H1 (cell line): ENCODE measurements around the gene PHACTR1. TPM values are rescaled to one million over a fixed set of nuclear protein-coding genes. Genes with fewer than 3 reads are reported as not detected.

Experiments used
- CTCF ChIA-PET: fragments of 300-600 bp; sonication (Branson Sonifier 250); formaldehyde crosslinking; loops from one replicate; lab custom pipeline; 2021; ENCODE audit not compliant: partially characterized antibody; lab: Charles Lee
- POLR2A ChIA-PET: fragments of 300-600 bp; sonication (Branson Sonifier 250); formaldehyde crosslinking; loops from one replicate; lab custom pipeline; 2021; ENCODE audit warnings: inconsistent platforms; ENCODE audit not compliant: partially characterized antibody; lab: Charles Lee
- DNase-seq, 2 experiments: peaks; one replicate each; pipeline versions ENCODE4 v3.0.0 to v3.0.0-alpha.2; 2010 to 2022; ENCODE audit warnings: low spot score in 2 of 2, low read depth in 1 of 2, mixed read lengths in 1 of 2
- FAIRE-seq: peaks from 2 replicates; lab custom pipeline; 2011; peaks lifted over from hg19 to GRCh38; lab: Jason Lieb, UNC
- H2AFZ ChIP-seq: 2 replicates; pipeline ENCODE4 v1.8.1; 2012; ENCODE audit warnings: low read length, inconsistent platforms
- H2AK5ac ChIP-seq: 2 replicates; pipeline ENCODE4 v1.6.1; 2013; ENCODE audit warnings: low read depth, low read length
- H2BK120ac ChIP-seq: replicated peaks from 2 replicates; pipeline ENCODE3; 2013; ENCODE audit warnings: low read depth, low read length, inconsistent platforms
- H2BK12ac ChIP-seq: 2 replicates; pipeline ENCODE4 v1.6.1; 2013; ENCODE audit warnings: low read depth, low read length
- H2BK15ac ChIP-seq: 2 replicates; pipeline ENCODE4 v1.6.1; 2013; ENCODE audit warnings: low read length
- H2BK20ac ChIP-seq: 2 replicates; pipeline ENCODE4 v1.6.1; 2013; ENCODE audit warnings: low read length
- H2BK5ac ChIP-seq: 2 replicates; pipeline ENCODE4 v1.6.1; 2013; ENCODE audit warnings: low read depth, low read length
- H3K14ac ChIP-seq: 2 replicates; pipeline ENCODE4 v1.6.1; 2013; ENCODE audit warnings: inconsistent platforms; ENCODE audit not compliant: insufficient read length
- H3K18ac ChIP-seq: 2 replicates; pipeline ENCODE4 v1.6.1; 2013; ENCODE audit warnings: low read length; ENCODE audit errors: extremely low read depth
- H3K23ac ChIP-seq: 2 replicates; pipeline ENCODE4 v1.6.1; 2013; ENCODE audit warnings: inconsistent platforms; ENCODE audit not compliant: insufficient read length
- H3K23me2 ChIP-seq: 2 replicates; pipeline ENCODE4 v1.6.1; 2013; ENCODE audit warnings: low read depth, low read length
- H3K27ac ChIP-seq: 2 replicates; pipeline ENCODE4 v1.6.1; 2011; ENCODE audit warnings: low read depth, low read length, inconsistent platforms
- H3K27me3 ChIP-seq, 4 experiments: replicated peaks in 1 of 4; 1 replicate in 1 of 4; 2 replicates in 3 of 4; pipeline versions ENCODE4 v1.6.1 to v1.8.1; 2011 to 2013; ENCODE audit warnings: low read length in 3 of 4, mild to moderate bottlenecking in 3 of 4, inconsistent platforms in 2 of 4, mixed read lengths in 2 of 4, moderate library complexity in 1 of 4; ENCODE audit not compliant: control insufficient read depth in 3 of 4, insufficient read depth in 3 of 4; ENCODE audit errors: extremely low read depth in 1 of 4
- H3K36me3 ChIP-seq, 4 experiments: 2 replicates each; pipeline versions ENCODE4 v1.6.1 to v1.8.1; 2011 to 2013; ENCODE audit warnings: mild to moderate bottlenecking in 4 of 4, low read length in 3 of 4, moderate library complexity in 2 of 4, control low read depth in 1 of 4, inconsistent platforms in 1 of 4; ENCODE audit not compliant: insufficient read depth in 4 of 4, control insufficient read depth in 2 of 4
- H3K4ac ChIP-seq: replicated peaks from 2 replicates; pipeline ENCODE3; 2013; ENCODE audit warnings: low read length, low read depth, mixed read lengths, inconsistent platforms; ENCODE audit not compliant: insufficient read length
- H3K4me1 ChIP-seq, 4 experiments: replicated peaks in 1 of 4; 1 replicate in 1 of 4; 2 replicates in 3 of 4; pipeline versions ENCODE4 v1.6.1 to v1.8.1; 2011 to 2013; ENCODE audit warnings: low read length in 3 of 4, inconsistent platforms in 2 of 4, mixed read lengths in 1 of 4; ENCODE audit not compliant: insufficient read depth in 4 of 4, control insufficient read depth in 3 of 4
- H3K4me2 ChIP-seq, 2 experiments: 2 replicates each; pipeline versions ENCODE4 v1.6.1 to v1.8.1; 2011 to 2013; ENCODE audit warnings: low read depth in 2 of 2, low read length in 2 of 2, control low read depth in 1 of 2, inconsistent platforms in 1 of 2, mild to moderate bottlenecking in 1 of 2; ENCODE audit not compliant: insufficient read depth in 1 of 2
- H3K4me3 ChIP-seq, 4 experiments: fragments of 200-600, 300-600 bp in 1 of 4; sonication (generic), shearing (Covaris generic), sonication (Bioruptor Twin) in 1 of 4; 2 replicates each; pipeline versions ENCODE4 v1.5.1 to v1.8.1; 2011 to 2016; ENCODE audit warnings: low read length in 4 of 4, low read depth in 3 of 4, control low read depth in 2 of 4, inconsistent platforms in 2 of 4, mild to moderate bottlenecking in 2 of 4, mixed read lengths in 1 of 4, moderate library complexity in 1 of 4; ENCODE audit not compliant: insufficient read depth in 2 of 4; ENCODE audit errors: extremely low read depth in 1 of 4
- H3K56ac ChIP-seq: replicated peaks from 2 replicates; pipeline ENCODE3; 2013; ENCODE audit warnings: low read depth, mild to moderate bottlenecking, mixed read lengths, low read length, inconsistent platforms; ENCODE audit not compliant: insufficient read length
- H3K79me1 ChIP-seq: 2 replicates; pipeline ENCODE4 v1.6.1; 2013; ENCODE audit warnings: low read depth, low read length, control low read depth
- H3K79me2 ChIP-seq, 2 experiments: 2 replicates each; pipeline versions ENCODE4 v1.6.1 to v1.8.1; 2012 to 2013; ENCODE audit warnings: low read length in 2 of 2, mild to moderate bottlenecking in 2 of 2, inconsistent platforms in 1 of 2; ENCODE audit not compliant: insufficient read depth in 2 of 2, control insufficient read depth in 1 of 2
- H3K9ac ChIP-seq, 4 experiments: replicated peaks in 1 of 4; 1 replicate in 1 of 4; 2 replicates in 3 of 4; pipeline versions ENCODE4 v1.6.1 to v1.8.1; 2011 to 2013; ENCODE audit warnings: low read depth in 3 of 4, low read length in 3 of 4, control low read depth in 2 of 4, mild to moderate bottlenecking in 2 of 4, moderate library complexity in 2 of 4, inconsistent platforms in 1 of 4; ENCODE audit errors: extremely low read depth in 1 of 4
- H3K9me3 ChIP-seq, 2 experiments: 2 replicates each; pipeline versions ENCODE4 v1.6.1 to v1.8.1; 2012 to 2013; ENCODE audit warnings: mild to moderate bottlenecking in 2 of 2, moderate library complexity in 2 of 2, control low read depth in 1 of 2, inconsistent platforms in 1 of 2, low read depth in 1 of 2, low read length in 1 of 2, mixed read lengths in 1 of 2; ENCODE audit not compliant: insufficient read depth in 2 of 2
- H4K20me1 ChIP-seq, 2 experiments: replicated peaks in 1 of 2; 2 replicates each; pipeline versions ENCODE3 to v1.8.1; 2011 to 2013; ENCODE audit warnings: inconsistent platforms in 2 of 2, low read length in 2 of 2, mild to moderate bottlenecking in 1 of 2; ENCODE audit not compliant: insufficient read depth in 2 of 2, control insufficient read depth in 1 of 2
- H4K5ac ChIP-seq: 2 replicates; pipeline ENCODE4 v1.6.1; 2013; ENCODE audit warnings: low read length, low read depth, mixed read lengths, inconsistent platforms; ENCODE audit not compliant: insufficient read length
- H4K8ac ChIP-seq: 2 replicates; pipeline ENCODE4 v1.8.0; 2013; ENCODE audit warnings: mild to moderate bottlenecking, moderate library complexity, low read length, inconsistent platforms; ENCODE audit not compliant: insufficient read depth; ENCODE audit errors: extremely low read depth
- H4K91ac ChIP-seq: replicated peaks from 2 replicates; pipeline ENCODE3; 2013; ENCODE audit warnings: low read length, mixed read lengths, inconsistent platforms; ENCODE audit not compliant: insufficient read length
- CEBPB ChIP-seq: IDR thresholded peaks from 2 replicates; pipeline ENCODE4 v1.6.1; 2012; ENCODE audit warnings: low read depth, low read length
- GTF2F1 ChIP-seq: IDR thresholded peaks from 2 replicates; pipeline ENCODE4 v1.6.1; 2012; ENCODE audit warnings: low read depth, low read length, improper control_type of control experiment, borderline replicate concordance
- JUN ChIP-seq: IDR thresholded peaks from 2 replicates; pipeline ENCODE4 v1.6.1; 2011; ENCODE audit warnings: low read depth, mild to moderate bottlenecking, improper control_type of control experiment, low read length
- JUND ChIP-seq: IDR thresholded peaks from 2 replicates; pipeline ENCODE4 v1.6.1; 2011; ENCODE audit warnings: mild to moderate bottlenecking, improper control_type of control experiment, low read length
- MAFK ChIP-seq: IDR thresholded peaks from 2 replicates; pipeline ENCODE4 v1.6.1; 2012; ENCODE audit warnings: low read depth, mild to moderate bottlenecking, improper control_type of control experiment, low read length
- MAX ChIP-seq: IDR thresholded peaks from 2 replicates; pipeline ENCODE4 v1.6.1; 2012; ENCODE audit warnings: inconsistent platforms
- POLR2A ChIP-seq, 2 experiments: IDR thresholded peaks; 1 replicate in 1 of 2; 2 replicates in 1 of 2; pipeline ENCODE4 v1.6.1; 2011; ENCODE audit warnings: low read depth in 2 of 2, low read length in 2 of 2, mild to moderate bottlenecking in 2 of 2; ENCODE audit errors: control extremely low read depth in 1 of 2
- POLR2AphosphoS5 ChIP-seq: IDR thresholded peaks from 2 replicates; pipeline ENCODE4 v1.6.1; 2011; ENCODE audit warnings: low read depth, low read length
- POU5F1 ChIP-seq: IDR thresholded peaks from 2 replicates; pipeline ENCODE4 v1.6.1; 2011; ENCODE audit warnings: low read depth, mild to moderate bottlenecking, low read length, moderate library complexity
- RBBP5 ChIP-seq: IDR thresholded peaks from 2 replicates; pipeline ENCODE4 v1.7.1; 2012; ENCODE audit warnings: low read depth, mild to moderate bottlenecking, inconsistent platforms, low read length, moderate library complexity, borderline replicate concordance
- RNF2 ChIP-seq: fragments of 200-900, 300-1000 bp; sonication (generic); IDR thresholded peaks from 2 replicates; pipeline ENCODE4 v1.7.1; 2016; ENCODE audit warnings: borderline replicate concordance, low read depth, mild to moderate bottlenecking, antibody characterized with exemption, low read length; ENCODE audit not compliant: poor library complexity, severe bottlenecking; ENCODE audit errors: missing control alignments
- RXRA ChIP-seq: IDR thresholded peaks from 2 replicates; pipeline ENCODE4 v1.6.1; 2011; ENCODE audit warnings: low read depth, mild to moderate bottlenecking, low read length, moderate library complexity; ENCODE audit not compliant: insufficient read depth
- WGBS, 2 experiments: shearing (Covaris generic) in 1 of 2; methylation state at CpG; one replicate each; pipeline versions ENCODE4 v1.1.6 to v1.1.7; 2013 to 2015; ENCODE audit warnings: low lambda C conversion rate in 2 of 2, mixed read lengths in 2 of 2, inconsistent platforms in 1 of 2, low coverage in 1 of 2, missing lambda C conversion rate in 1 of 2; ENCODE audit not compliant: insufficient replicate concordance in 2 of 2, insufficient coverage in 1 of 2, insufficient read length in 1 of 2; ENCODE audit errors: extremely low coverage in 1 of 2, missing lambda C conversion rate in 1 of 2; 5-methylcytosine and 5-hydroxymethylcytosine counted together
- polyA plus RNA-seq, 7 experiments: library from polyadenylated mRNA; depleted of rRNA in 3 of 7; stranded (reverse) in 5 of 7; unstranded in 2 of 7; fragments of >200 nt in 5 of 7; fragments of 200-250 nt in 2 of 7; gene quantifications; 1 replicate in 5 of 7; 2 replicates in 1 of 7; 4 replicates in 1 of 7; pipeline versions ENCODE4 v1.2.1 to v1.2.3, GENCODE V29; 2011 to 2013; ENCODE audit warnings: missing spikeins in 2 of 7, mixed read lengths in 2 of 7
- total RNA-seq: library from RNA; stranded (reverse); fragmentation: NEBNext Ultra II Directional; extraction: Animal tissue kit (Norgen Biotek cat#: 25700); gene quantifications from 2 replicates; pipeline ENCODE4 v1.2.1, GENCODE V29; 2021

The PHACTR1 gene
- total and polyA plus RNA-seq, 2 of the 8 experiments (the other 6 are each of a cell fraction or from before 2014, with no cell fraction given), result 3.9 to 17.1 TPM

- no peak overlapping the region for H2AFZ ChIP-seq
- no peak overlapping the region for H2BK12ac ChIP-seq
- no peak overlapping the region for H2BK20ac ChIP-seq
- no peak overlapping the region for H2BK15ac ChIP-seq
- H3K4me1 ChIP-seq, result peaks cover 0 to 4% (median 0%) of the 10 kb centered on the region in 4 experiments; a peak in 1 of 7 replicates
- H3K36me3 ChIP-seq, result no peaks in the 10 kb centered on the region
- ChIA-PET CTCF (no interaction called here), POLR2A (no interaction called here)
- peaks cover 0 to 2% of the 10 kb centered on the region in 2 experiments for H4K20me1 ChIP-seq
- H3K9me3 ChIP-seq, result no peaks in the 10 kb centered on the region
- no peak overlapping the region for H3K4ac ChIP-seq
- FAIRE-seq (no peak), DNase-seq (no peak)
- H2BK5ac ChIP-seq, result no peak overlapping the region
- no peak overlapping the region for H3K4me3 ChIP-seq
- no peak overlapping the region for H2BK120ac ChIP-seq
- H3K27me3 ChIP-seq, result no peaks in the 10 kb centered on the region
- no peak overlapping the region for H4K8ac ChIP-seq
- H3K14ac ChIP-seq, result no peak overlapping the region
- no peak overlapping the region for H3K23ac ChIP-seq
- H3K9ac ChIP-seq, result no peak overlapping the region
- H2AK5ac ChIP-seq, result no peak overlapping the region
- 89% methylated on average over 3 of the region's 3 CpGs; no CpG with 5 or more reads in 1 of the 2 experiments for WGBS, 2 experiments
- H3K27ac ChIP-seq, result no peak overlapping the region
- H3K4me2 ChIP-seq, result no peak overlapping the region
- H3K23me2 ChIP-seq, result no peaks in the 10 kb centered on the region
- H3K18ac ChIP-seq, result no peak overlapping the region
- H3K79me2 ChIP-seq, result no peaks in the 10 kb centered on the region; a peak in 1 of 4 replicates
- no peak overlapping the region for H3K56ac ChIP-seq
- no peak overlapping the region for H4K5ac ChIP-seq
- no peaks in the 10 kb centered on the region; the same call in 1 of the 2 replicates for H3K79me1 ChIP-seq
- H4K91ac ChIP-seq, result no peak overlapping the region
- TF ChIP-seq GTF2F1, result no peak
- TF ChIP-seq CEBPB, result no peak
- no peak for TF ChIP-seq RNF2
- TF ChIP-seq POLR2AphosphoS5, result no peak
- TF ChIP-seq RBBP5, result no peak
- TF ChIP-seq MAX, result no peak
- TF ChIP-seq POLR2A (IDR thresholded peaks at IDR 0.05; ENCODE audit: control extremely low read depth in 1 of 2, low read depth in 2 of 2, low read length in 2 of 2), result no peak
- TF ChIP-seq JUN, result no peak
- TF ChIP-seq JUND, result no peak
- no peak for TF ChIP-seq MAFK
- TF ChIP-seq POU5F1, result no peak
- no peak for TF ChIP-seq RXRA
Observed at GRCh38 chr6:12767016-12767415, 50.4 kb downstream of the PHACTR1 start.
